GM18867 (cell line): ENCODE measurements around the gene NTSR1.

Source experiments
- ATAC-seq: cut with Tn5 transposase; IDR thresholded peaks from one replicate; pipeline ENCODE4 v1.9.1; 2021; ENCODE audit warnings: mild to moderate bottlenecking, moderate library complexity; ENCODE audit not compliant: unreplicated experiment

Gene NTSR1

GRCh38 chr20:62797671-62798532 is 89.3 kb downstream of the NTSR1 start:
- ATAC-seq: no peak

GRCh38 chr20:62799036-62799435 is 90.4 kb downstream of the NTSR1 start:
- ATAC-seq: no peak

- ATAC-seq: no peak
These were observed 90.8 kb downstream of the NTSR1 start for GRCh38 chr20:62799459-62799858.

- no peak for ATAC-seq
These were observed 91.2 kb downstream of the NTSR1 start for GRCh38 chr20:62799873-62800272.

GRCh38 chr20:62800314-62801259 is 92.0 kb downstream of the NTSR1 start:
- no peak for ATAC-seq

- no peak for ATAC-seq
These were observed 92.8 kb downstream of the NTSR1 start for GRCh38 chr20:62801284-62802010.

GRCh38 chr20:62802026-62802712 is 93.5 kb downstream of the NTSR1 start:
- ATAC-seq: no peak

- ATAC-seq: peak; percentile 3
These were observed 95.5 kb downstream of the NTSR1 start for GRCh38 chr20:62804021-62804626.

- ATAC-seq: peak; percentile 44
These were observed 96.1 kb downstream of the NTSR1 start, which contains the start of gene OGFR for GRCh38 chr20:62804627-62805154. TSS of gene OGFR (plus strand) at chr20:62804835. CDS start at chr20:62804860, 25 bp downstream.

GRCh38 chr20:62805155-62805710 is 96.6 kb downstream of the NTSR1 start:
- ATAC-seq: peak; percentile 23

GRCh38 chr20:62805711-62806382 is 97.2 kb downstream of the NTSR1 start:
- no peak for ATAC-seq

GRCh38 chr20:62806383-62807050 is 97.9 kb downstream of the NTSR1 start:
- no peak for ATAC-seq

GRCh38 chr20:62807444-62808210 is 99.0 kb downstream of the NTSR1 start:
- ATAC-seq: no peak

GRCh38 chr20:62808211-62808865 is 99.7 kb downstream of the NTSR1 start:
- no peak for ATAC-seq

- no peak for ATAC-seq
These were observed 101.1 kb downstream of the NTSR1 start for GRCh38 chr20:62809530-62810428.

- ATAC-seq: no peak
These were observed 102.7 kb downstream of the NTSR1 start for GRCh38 chr20:62811320-62811719.
